Measurements from ENCODE around the gene LDLRAD3. TPM values are rescaled to one million over a fixed set of nuclear protein-coding genes. Genes with fewer than 3 reads are reported as not detected.
A peak's percentile ranks its signal among the peaks of the same experiment; 100 is the strongest.

Gene LDLRAD3
- total and polyA plus RNA-seq, 12 donors: 5.4 to 16.7 (median 10.2) TPM

- DNase-seq: no peak
- 36 to 61% (median 48%) methylated on average over 4 of the region's 4 CpGs for WGBS, 4 donors
- Histone ChIP-seq H3K4me3 (no peak overlapping the region), H3K4me1 (replicated peaks in 1 of 2) (peaks cover 6 to 46% of the 10 kb centered on the region in 2 donors), H3K9me3 (replicated peaks in 1 of 3) (peaks cover 0 to 1% (median 0%) of the 10 kb centered on the region in 3 donors), H3K36me3 (replicated peaks in 1 of 2) (no peaks in the 10 kb centered on the region), H3K27ac (peak overlapping the region in 2 of 5 donors; percentile 36 to 46), H3K27me3 (no peaks in the 10 kb centered on the region)
- TF ChIP-seq CTCF (IDR thresholded peaks at IDR 0.05): no peak
- no peak for TF ChIP-seq POLR2A (IDR thresholded peaks at IDR 0.05)
- intact Hi-C loops (cut with DNase I): no loop called here
Measured at GRCh38 chr11:36009473-36009872, 65.6 kb downstream of the LDLRAD3 start.

GRCh38 chr11:36010010-36010740 lies 66.3 kb downstream of the LDLRAD3 start:
- Histone ChIP-seq H3K4me3 (no peak overlapping the region), H3K4me1 (replicated peaks in 1 of 2) (peaks cover 6 to 46% of the 10 kb centered on the region in 2 donors), H3K36me3 (replicated peaks in 1 of 2) (no peaks in the 10 kb centered on the region), H3K27me3 (no peaks in the 10 kb centered on the region), H3K9me3 (replicated peaks in 1 of 3) (no peaks in the 10 kb centered on the region), H3K27ac (no peak overlapping the region)
- no peak for DNase-seq
- intact Hi-C loops (cut with DNase I): no loop called here
- TF ChIP-seq POLR2A (IDR thresholded peaks at IDR 0.05): no peak
- TF ChIP-seq CTCF (IDR thresholded peaks at IDR 0.05): no peak
- WGBS, 4 donors: 68 to 80% (median 69%) methylated on average over 2 of the region's 2 CpGs

GRCh38 chr11:36011574-36011973 lies 67.7 kb downstream of the LDLRAD3 start:
- Histone ChIP-seq H3K36me3 (replicated peaks in 1 of 2) (no peaks in the 10 kb centered on the region), H3K27me3 (no peaks in the 10 kb centered on the region), H3K27ac (no peak overlapping the region), H3K4me3 (no peak overlapping the region), H3K4me1 (replicated peaks in 1 of 2) (peaks cover 6 to 54% of the 10 kb centered on the region in 2 donors), H3K9me3 (replicated peaks in 1 of 3) (no peaks in the 10 kb centered on the region)
- intact Hi-C loops (cut with DNase I): no loop called here
- DNase-seq: no peak
- TF ChIP-seq CTCF (IDR thresholded peaks at IDR 0.05) (no peak), POLR2A (IDR thresholded peaks at IDR 0.05) (no peak)
- 82 to 97% (median 94%) methylated on average over 5 of the region's 5 CpGs for WGBS, 4 donors

- WGBS, 4 donors: 18 to 25% (median 24%) methylated on average over 5 of the region's 5 CpGs
- peak overlapping the region; percentile 0 to 78 (median 66) for H3K27ac ChIP-seq
- no peaks in the 10 kb centered on the region for H3K36me3 ChIP-seq (replicated peaks in 1 of 2)
- intact Hi-C loops (cut with DNase I): no loop called here
- peak in 6 of 7 donors; percentile 50 to 75 (median 60) for DNase-seq
- peak overlapping the region in 1 of 4 donors; percentile 11 for H3K4me3 ChIP-seq
- no peak for TF ChIP-seq CTCF (IDR thresholded peaks at IDR 0.05)
- peak in 1 of 2 donors; percentile 5 for TF ChIP-seq POLR2A (IDR thresholded peaks at IDR 0.05)
- no peaks in the 10 kb centered on the region for H3K27me3 ChIP-seq
- peaks cover 6 to 54% of the 10 kb centered on the region in 2 donors for H3K4me1 ChIP-seq (replicated peaks in 1 of 2)
- H3K9me3 ChIP-seq (replicated peaks in 1 of 3): no peaks in the 10 kb centered on the region
Measured at GRCh38 chr11:36012455-36012854, 68.6 kb downstream of the LDLRAD3 start.

All from adrenal gland (tissue), 12 donors.